ENCODE measurements around the gene NLRC4.
"Not testable (repeated sequence)": the region's sequence is repeated elsewhere in the genome, so short reads cannot be mapped to it uniquely, and the experiment has no call there.

DNA sequence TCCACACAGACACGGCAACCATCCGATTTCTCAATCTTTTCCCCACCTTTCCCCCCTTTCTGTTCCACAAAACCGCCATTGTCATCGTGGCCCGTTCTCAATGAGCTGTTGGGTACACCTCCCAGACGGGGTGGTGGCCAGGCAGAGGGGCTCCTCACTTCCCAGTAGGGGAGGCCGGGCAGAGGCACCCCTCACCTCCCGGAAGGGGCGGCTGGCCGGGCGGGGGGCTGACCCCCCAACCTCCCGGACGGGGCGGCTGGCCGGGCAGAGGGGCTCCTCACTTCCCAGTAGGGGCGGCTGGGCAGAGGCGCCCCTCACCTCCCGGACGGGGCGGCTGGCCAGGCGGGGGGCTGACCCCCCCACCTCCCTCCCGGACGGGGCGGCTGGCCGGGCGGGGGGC, 28.8 kb upstream of the NLRC4 start:
- not testable (repeated sequence) for TF ChIP-seq POLR2A (IDR thresholded peaks at IDR 0.05; ENCODE audit: extremely low read depth, insufficient read length)
- TF ChIP-seq, protein P1, sequence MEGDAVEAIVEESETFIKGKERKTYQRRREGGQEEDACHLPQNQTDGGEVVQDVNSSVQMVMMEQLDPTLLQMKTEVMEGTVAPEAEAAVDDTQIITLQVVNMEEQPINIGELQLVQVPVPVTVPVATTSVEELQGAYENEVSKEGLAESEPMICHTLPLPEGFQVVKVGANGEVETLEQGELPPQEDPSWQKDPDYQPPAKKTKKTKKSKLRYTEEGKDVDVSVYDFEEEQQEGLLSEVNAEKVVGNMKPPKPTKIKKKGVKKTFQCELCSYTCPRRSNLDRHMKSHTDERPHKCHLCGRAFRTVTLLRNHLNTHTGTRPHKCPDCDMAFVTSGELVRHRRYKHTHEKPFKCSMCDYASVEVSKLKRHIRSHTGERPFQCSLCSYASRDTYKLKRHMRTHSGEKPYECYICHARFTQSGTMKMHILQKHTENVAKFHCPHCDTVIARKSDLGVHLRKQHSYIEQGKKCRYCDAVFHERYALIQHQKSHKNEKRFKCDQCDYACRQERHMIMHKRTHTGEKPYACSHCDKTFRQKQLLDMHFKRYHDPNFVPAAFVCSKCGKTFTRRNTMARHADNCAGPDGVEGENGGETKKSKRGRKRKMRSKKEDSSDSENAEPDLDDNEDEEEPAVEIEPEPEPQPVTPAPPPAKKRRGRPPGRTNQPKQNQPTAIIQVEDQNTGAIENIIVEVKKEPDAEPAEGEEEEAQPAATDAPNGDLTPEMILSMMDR (IDR thresholded peaks at IDR 0.05; ENCODE audit: low read depth, low read length), result not testable (repeated sequence)
- TF ChIP-seq, protein P2, sequence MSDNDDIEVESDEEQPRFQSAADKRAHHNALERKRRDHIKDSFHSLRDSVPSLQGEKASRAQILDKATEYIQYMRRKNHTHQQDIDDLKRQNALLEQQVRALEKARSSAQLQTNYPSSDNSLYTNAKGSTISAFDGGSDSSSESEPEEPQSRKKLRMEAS (IDR thresholded peaks at IDR 0.05; ENCODE audit: low read depth, low read length), result not testable (repeated sequence)

Measured in NB4 (cell line).